ENCODE data around the gene TMEM271.

GRCh38 chr4:534576-535151 lies 41.4 kb downstream of the TMEM271 start:
- TF ChIP-seq ZSCAN29 (IDR thresholded peaks at IDR 0.05): no peak
- TF ChIP-seq SRF (IDR thresholded peaks at IDR 0.05; ENCODE audit: low read depth in 2 of 2, low read length in 2 of 2): no peak
- no peak for TF ChIP-seq ESRRA (IDR thresholded peaks at IDR 0.05; ENCODE audit: low read length)
- TF ChIP-seq LARP7 (IDR thresholded peaks at IDR 0.05): no peak
- TF ChIP-seq SP1 (IDR thresholded peaks at IDR 0.05; ENCODE audit: low read depth, low read length): no peak
